GM21576 (cell line): ENCODE results near the gene ZNF605.
"Not testable (repeated sequence)": the region's sequence is repeated elsewhere in the genome, so short reads cannot be mapped to it uniquely, and the experiment has no call there.

Experiments used
- ATAC-seq: cut with Tn5 transposase; IDR thresholded peaks from one replicate; pipeline ENCODE4 v1.9.1; 2021; ENCODE audit warnings: mild to moderate bottlenecking, moderate library complexity; ENCODE audit not compliant: unreplicated experiment

ZNF605 gene

GRCh38 chr12:132908145-132909029 is 47.7 kb downstream of the ZNF605 start:
- ATAC-seq = peak; percentile 95

- ATAC-seq = not testable (repeated sequence)
These were observed 48.3 kb downstream of the ZNF605 start for GRCh38 chr12:132907789-132908144.

GRCh38 chr12:132907216-132907615 is 48.9 kb downstream of the ZNF605 start:
- no peak for ATAC-seq

GRCh38 chr12:132904718-132905328 is 51.3 kb downstream of the ZNF605 start:
- ATAC-seq = no peak

- no peak for ATAC-seq
These were observed 57.1 kb downstream of the ZNF605 start for GRCh38 chr12:132899033-132899432.

- no peak for ATAC-seq
These were observed 67.3 kb downstream of the ZNF605 start for GRCh38 chr12:132888852-132889251.

- ATAC-seq = peak; percentile 98
These were observed 68.4 kb downstream of the ZNF605 start, which contains the start of gene CHFR for GRCh38 chr12:132887513-132888351. Gene CHFR, minus strand, starts transcription at chr12:132887605. Its CDS starts 277 bp downstream, at chr12:132887328.

GRCh38 chr12:132886529-132887477 is 69.3 kb downstream of the ZNF605 start:
- ATAC-seq = peak; percentile 9

GRCh38 chr12:132881818-132882217 is 74.3 kb downstream of the ZNF605 start:
- no peak for ATAC-seq

GRCh38 chr12:132874620-132875019 is 81.5 kb downstream of the ZNF605 start:
- ATAC-seq = not testable (repeated sequence)

GRCh38 chr12:132874175-132874574 is 81.9 kb downstream of the ZNF605 start:
- no peak for ATAC-seq

GRCh38 chr12:132873724-132874123 is 82.4 kb downstream of the ZNF605 start:
- no peak for ATAC-seq

GRCh38 chr12:132872975-132873421 is 83.1 kb downstream of the ZNF605 start:
- ATAC-seq = no peak

- no peak for ATAC-seq
These were observed 83.8 kb downstream of the ZNF605 start for GRCh38 chr12:132872073-132872855.

- no peak for ATAC-seq
These were observed 86.6 kb downstream of the ZNF605 start for GRCh38 chr12:132869551-132869950.
